IPS DF 19.7 (cell line): ENCODE results near the gene KEAP1.
"Not testable (repeated sequence)": the region's sequence is repeated elsewhere in the genome, so short reads cannot be mapped to it uniquely, and the experiment has no call there.

Experiments used
- DNase-seq: peaks from one replicate; pipeline ENCODE4 v3.0.0-alpha.2; 2013; ENCODE audit warnings: low read depth, low spot score

Gene KEAP1

GRCh38 chr19:10499550-10500246, 3.5 kb downstream of the KEAP1 start:
- DNase-seq, result no peak

GRCh38 chr19:10497371-10497770, 5.8 kb downstream of the KEAP1 start:
- no peak for DNase-seq

- no peak for DNase-seq
Observed at GRCh38 chr19:10491472-10492047, 11.6 kb downstream of the KEAP1 start.

- no peak for DNase-seq
Observed at GRCh38 chr19:10486551-10486950, 16.6 kb downstream of the KEAP1 start.

GRCh38 chr19:10478903-10479384, 24.2 kb downstream of the KEAP1 start:
- DNase-seq, result peak; percentile 87

- DNase-seq, result no peak
Observed at GRCh38 chr19:10478476-10478875, 24.7 kb downstream of the KEAP1 start.

- no peak for DNase-seq
Observed at GRCh38 chr19:10474962-10475451, 28.1 kb downstream of the KEAP1 start.

GRCh38 chr19:10473192-10473591, 30.0 kb downstream of the KEAP1 start:
- DNase-seq, result no peak

GRCh38 chr19:10471909-10472308, 31.2 kb downstream of the KEAP1 start:
- no peak for DNase-seq

- DNase-seq, result no peak
Observed at GRCh38 chr19:10468133-10468532, 35.0 kb downstream of the KEAP1 start.

GRCh38 chr19:10467104-10467706, 36.0 kb downstream of the KEAP1 start:
- no peak for DNase-seq

- DNase-seq, result no peak
Observed at GRCh38 chr19:10464456-10464855, 38.7 kb downstream of the KEAP1 start.

GRCh38 chr19:10462557-10462956, 40.6 kb downstream of the KEAP1 start:
- DNase-seq, result no peak

- DNase-seq, result not testable (repeated sequence)
Observed at GRCh38 chr19:10462042-10462441, 41.1 kb downstream of the KEAP1 start.

GRCh38 chr19:10461047-10461949, 41.9 kb downstream of the KEAP1 start:
- peak; percentile 45 for DNase-seq

- no peak for DNase-seq
Observed at GRCh38 chr19:10460714-10461046, 42.5 kb downstream of the KEAP1 start.

- DNase-seq, result not testable (repeated sequence)
Observed at GRCh38 chr19:10458733-10459132, 44.4 kb downstream of the KEAP1 start.

GRCh38 chr19:10454267-10454666, 48.9 kb downstream of the KEAP1 start:
- DNase-seq, result peak; percentile 71

GRCh38 chr19:10453852-10454251, 49.3 kb downstream of the KEAP1 start:
- no peak for DNase-seq

GRCh38 chr19:10452726-10453618, 50.2 kb downstream of the KEAP1 start:
- DNase-seq, result no peak
